Measurements from ENCODE around the gene MAPKAP1.
A peak's percentile ranks its signal among the peaks of the same experiment; 100 is the strongest.

MAPKAP1 gene

GRCh38 chr9:125549891-125550885 is 156.8 kb downstream of the MAPKAP1 start:
- no peaks in the 10 kb centered on the region for H3K4me1 ChIP-seq (ENCODE audit: insufficient read depth, insufficient read length)
- no peaks in the 10 kb centered on the region for H3K9me3 ChIP-seq (ENCODE audit: insufficient read depth, low read length)
- H3K27me3 ChIP-seq (ENCODE audit: insufficient read depth, insufficient read length) = no peaks in the 10 kb centered on the region
- H3K4me3 ChIP-seq (ENCODE audit: insufficient read length, low read depth) = no peak overlapping the region
- H3K9ac ChIP-seq (ENCODE audit: insufficient read length, low read depth) = no peak overlapping the region
- TF ChIP-seq ZNF274 (IDR thresholded peaks at IDR 0.05; ENCODE audit: low read depth, low read length) = no peak
- no peak for TF ChIP-seq YY1 (IDR thresholded peaks at IDR 0.05; ENCODE audit: insufficient read depth, insufficient read length)
- TF ChIP-seq SUZ12 (IDR thresholded peaks at IDR 0.05; ENCODE audit: extremely low read depth, insufficient read depth, insufficient read length) = no peak
- DNase-seq (ENCODE audit: low read depth, low spot score) = no peak
- peaks cover 25% of the 10 kb centered on the region for H3K36me3 ChIP-seq (ENCODE audit: insufficient read depth, insufficient read length, low read length)

GRCh38 chr9:125549465-125549871 is 157.5 kb downstream of the MAPKAP1 start:
- Histone ChIP-seq H3K36me3 (ENCODE audit: insufficient read depth, insufficient read length, low read length) (peaks cover 25% of the 10 kb centered on the region), H3K27me3 (ENCODE audit: insufficient read depth, insufficient read length) (no peaks in the 10 kb centered on the region), H3K4me3 (ENCODE audit: insufficient read length, low read depth) (no peak overlapping the region), H3K9me3 (ENCODE audit: insufficient read depth, low read length) (no peaks in the 10 kb centered on the region), H3K4me1 (ENCODE audit: insufficient read depth, insufficient read length) (no peaks in the 10 kb centered on the region), H3K9ac (ENCODE audit: insufficient read length, low read depth) (no peak overlapping the region)
- TF ChIP-seq SUZ12 (IDR thresholded peaks at IDR 0.05; ENCODE audit: extremely low read depth, insufficient read depth, insufficient read length) (no peak), YY1 (IDR thresholded peaks at IDR 0.05; ENCODE audit: insufficient read depth, insufficient read length) (no peak), ZNF274 (IDR thresholded peaks at IDR 0.05; ENCODE audit: low read depth, low read length) (no peak)
- DNase-seq (ENCODE audit: low read depth, low spot score) = no peak

GRCh38 chr9:125549039-125549438 is 158.0 kb downstream of the MAPKAP1 start:
- no peak overlapping the region for H3K4me3 ChIP-seq (ENCODE audit: insufficient read length, low read depth)
- peaks cover 25% of the 10 kb centered on the region for H3K36me3 ChIP-seq (ENCODE audit: insufficient read depth, insufficient read length, low read length)
- TF ChIP-seq ZNF274 (IDR thresholded peaks at IDR 0.05; ENCODE audit: low read depth, low read length) = no peak
- no peak for TF ChIP-seq SUZ12 (IDR thresholded peaks at IDR 0.05; ENCODE audit: extremely low read depth, insufficient read depth, insufficient read length)
- TF ChIP-seq YY1 (IDR thresholded peaks at IDR 0.05; ENCODE audit: insufficient read depth, insufficient read length) = no peak
- no peaks in the 10 kb centered on the region for H3K9me3 ChIP-seq (ENCODE audit: insufficient read depth, low read length)
- H3K27me3 ChIP-seq (ENCODE audit: insufficient read depth, insufficient read length) = no peaks in the 10 kb centered on the region
- no peak overlapping the region for H3K9ac ChIP-seq (ENCODE audit: insufficient read length, low read depth)
- no peaks in the 10 kb centered on the region for H3K4me1 ChIP-seq (ENCODE audit: insufficient read depth, insufficient read length)
- DNase-seq (ENCODE audit: low read depth, low spot score) = no peak

- Histone ChIP-seq H3K4me3 (ENCODE audit: insufficient read length, low read depth) (no peak overlapping the region), H3K36me3 (ENCODE audit: insufficient read depth, insufficient read length, low read length) (peaks cover 24% of the 10 kb centered on the region), H3K9ac (ENCODE audit: insufficient read length, low read depth) (no peak overlapping the region), H3K9me3 (ENCODE audit: insufficient read depth, low read length) (no peaks in the 10 kb centered on the region), H3K27me3 (ENCODE audit: insufficient read depth, insufficient read length) (no peaks in the 10 kb centered on the region), H3K4me1 (ENCODE audit: insufficient read depth, insufficient read length) (no peaks in the 10 kb centered on the region)
- DNase-seq (ENCODE audit: low read depth, low spot score) = no peak
- TF ChIP-seq YY1 (IDR thresholded peaks at IDR 0.05; ENCODE audit: insufficient read depth, insufficient read length) (no peak), SUZ12 (IDR thresholded peaks at IDR 0.05; ENCODE audit: extremely low read depth, insufficient read depth, insufficient read length) (no peak), ZNF274 (IDR thresholded peaks at IDR 0.05; ENCODE audit: low read depth, low read length) (no peak)
These were observed 158.9 kb downstream of the MAPKAP1 start for GRCh38 chr9:125548141-125548540.

GRCh38 chr9:125547368-125547767 is 159.6 kb downstream of the MAPKAP1 start:
- H3K4me1 ChIP-seq (ENCODE audit: insufficient read depth, insufficient read length) = no peaks in the 10 kb centered on the region
- H3K4me3 ChIP-seq (ENCODE audit: insufficient read length, low read depth) = no peak overlapping the region
- H3K36me3 ChIP-seq (ENCODE audit: insufficient read depth, insufficient read length, low read length) = peaks cover 27% of the 10 kb centered on the region
- H3K27me3 ChIP-seq (ENCODE audit: insufficient read depth, insufficient read length) = no peaks in the 10 kb centered on the region
- peak; percentile 30 for DNase-seq (ENCODE audit: low read depth, low spot score)
- no peaks in the 10 kb centered on the region for H3K9me3 ChIP-seq (ENCODE audit: insufficient read depth, low read length)
- H3K9ac ChIP-seq (ENCODE audit: insufficient read length, low read depth) = no peak overlapping the region
- TF ChIP-seq SUZ12 (IDR thresholded peaks at IDR 0.05; ENCODE audit: extremely low read depth, insufficient read depth, insufficient read length) = no peak
- no peak for TF ChIP-seq ZNF274 (IDR thresholded peaks at IDR 0.05; ENCODE audit: low read depth, low read length)
- no peak for TF ChIP-seq YY1 (IDR thresholded peaks at IDR 0.05; ENCODE audit: insufficient read depth, insufficient read length)

- no peak overlapping the region for H3K9ac ChIP-seq (ENCODE audit: insufficient read length, low read depth)
- H3K36me3 ChIP-seq (ENCODE audit: insufficient read depth, insufficient read length, low read length) = peaks cover 35% of the 10 kb centered on the region
- no peak for DNase-seq (ENCODE audit: low read depth, low spot score)
- no peak overlapping the region for H3K4me3 ChIP-seq (ENCODE audit: insufficient read length, low read depth)
- no peak for TF ChIP-seq ZNF274 (IDR thresholded peaks at IDR 0.05; ENCODE audit: low read depth, low read length)
- TF ChIP-seq SUZ12 (IDR thresholded peaks at IDR 0.05; ENCODE audit: extremely low read depth, insufficient read depth, insufficient read length) = no peak
- no peak for TF ChIP-seq YY1 (IDR thresholded peaks at IDR 0.05; ENCODE audit: insufficient read depth, insufficient read length)
- H3K27me3 ChIP-seq (ENCODE audit: insufficient read depth, insufficient read length) = no peaks in the 10 kb centered on the region
- no peaks in the 10 kb centered on the region for H3K9me3 ChIP-seq (ENCODE audit: insufficient read depth, low read length)
- no peaks in the 10 kb centered on the region for H3K4me1 ChIP-seq (ENCODE audit: insufficient read depth, insufficient read length)
These were observed 161.2 kb downstream of the MAPKAP1 start for GRCh38 chr9:125545845-125546244.

- H3K9ac ChIP-seq (ENCODE audit: insufficient read length, low read depth) = no peak overlapping the region
- DNase-seq (ENCODE audit: low read depth, low spot score) = no peak
- no peak for TF ChIP-seq YY1 (IDR thresholded peaks at IDR 0.05; ENCODE audit: insufficient read depth, insufficient read length)
- no peak for TF ChIP-seq ZNF274 (IDR thresholded peaks at IDR 0.05; ENCODE audit: low read depth, low read length)
- TF ChIP-seq SUZ12 (IDR thresholded peaks at IDR 0.05; ENCODE audit: extremely low read depth, insufficient read depth, insufficient read length) = no peak
These were observed 161.9 kb downstream of the MAPKAP1 start for GRCh38 chr9:125544988-125545651.

More at GRCh38 chr9:125544988-125545651, 161.9 kb downstream of the MAPKAP1 start:
- Histone ChIP-seq H3K4me1 (ENCODE audit: insufficient read depth, insufficient read length) (no peaks in the 10 kb centered on the region), H3K4me3 (ENCODE audit: insufficient read length, low read depth) (no peak overlapping the region), H3K36me3 (ENCODE audit: insufficient read depth, insufficient read length, low read length) (peaks cover 35% of the 10 kb centered on the region), H3K9me3 (ENCODE audit: insufficient read depth, low read length) (no peaks in the 10 kb centered on the region), H3K27me3 (ENCODE audit: insufficient read depth, insufficient read length) (no peaks in the 10 kb centered on the region)
